CD4-positive, alpha-beta T cell treated with Interleukin-21 for 1 hour (primary cell): ENCODE results near the gene EEF1AKMT3.
"Not testable (repeated sequence)": the region's sequence is repeated elsewhere in the genome, so short reads cannot be mapped to it uniquely, and the experiment has no call there.

Source experiments
- DNase-seq: peaks from one replicate; pipeline ENCODE4 v3.0.0-alpha.2; 2020

The EEF1AKMT3 gene

GRCh38 chr12:57783861-57784260, 11.4 kb downstream of the EEF1AKMT3 start:
- no peak for DNase-seq

- DNase-seq: no peak
Observed at GRCh38 chr12:57793920-57794319, 21.5 kb downstream of the EEF1AKMT3 start.

GRCh38 chr12:57795354-57795753, 22.9 kb downstream of the EEF1AKMT3 start:
- DNase-seq: no peak

GRCh38 chr12:57796996-57797395, 24.6 kb downstream of the EEF1AKMT3 start:
- no peak for DNase-seq

- DNase-seq: no peak
Observed at GRCh38 chr12:57797933-57798332, 25.5 kb downstream of the EEF1AKMT3 start.

GRCh38 chr12:57800965-57801364, 28.6 kb downstream of the EEF1AKMT3 start:
- DNase-seq: no peak

GRCh38 chr12:57802607-57803006, 30.2 kb downstream of the EEF1AKMT3 start:
- DNase-seq: no peak

- DNase-seq: peak; percentile 34
Observed at GRCh38 chr12:57803319-57803893, 31.0 kb downstream of the EEF1AKMT3 start.

GRCh38 chr12:57806677-57807076, 34.3 kb downstream of the EEF1AKMT3 start:
- DNase-seq: no peak

GRCh38 chr12:57807285-57807684, 34.9 kb downstream of the EEF1AKMT3 start:
- DNase-seq: no peak

GRCh38 chr12:57808351-57808750, 35.9 kb downstream of the EEF1AKMT3 start:
- DNase-seq: no peak

GRCh38 chr12:57809425-57809824, 37.0 kb downstream of the EEF1AKMT3 start:
- DNase-seq: no peak

GRCh38 chr12:57810450-57810849, 38.0 kb downstream of the EEF1AKMT3 start:
- no peak for DNase-seq

GRCh38 chr12:57811028-57811755, 38.8 kb downstream of the EEF1AKMT3 start:
- no peak for DNase-seq

GRCh38 chr12:57813111-57813970, 40.9 kb downstream of the EEF1AKMT3 start:
- no peak for DNase-seq

GRCh38 chr12:57813971-57814772, 41.8 kb downstream of the EEF1AKMT3 start:
- no peak for DNase-seq

- DNase-seq: no peak
Observed at GRCh38 chr12:57815177-57816000, 43.0 kb downstream of the EEF1AKMT3 start.

GRCh38 chr12:57816001-57816854, 43.8 kb downstream of the EEF1AKMT3 start:
- DNase-seq: no peak

- DNase-seq: no peak
Observed at GRCh38 chr12:57816855-57817151, 44.4 kb downstream of the EEF1AKMT3 start.

GRCh38 chr12:57817261-57817989, 45.0 kb downstream of the EEF1AKMT3 start:
- DNase-seq: no peak

GRCh38 chr12:57817990-57818331, 45.5 kb downstream of the EEF1AKMT3 start:
- not testable (repeated sequence) for DNase-seq
